Breast epithelium (tissue), 3 donors: ENCODE data around the gene TMEM191C.

Experiments
- CTCF ChIP-seq, 3 donors: fragments of 450-650 bp; IDR thresholded peaks; one replicate each; pipeline ENCODE4 v1.5.1; 2016 to 2017; ENCODE audit warnings: antibody characterized with exemption in 3 of 3, mild to moderate bottlenecking in 3 of 3, moderate library complexity in 3 of 3
- POLR2A ChIP-seq: fragments of 450-650 bp; IDR thresholded peaks from one replicate; pipeline ENCODE4 v1.6.1; 2016; ENCODE audit warnings: antibody characterized with exemption, mild to moderate bottlenecking, moderate library complexity
- POLR2AphosphoS5 ChIP-seq, 3 donors: sonication (generic); formaldehyde crosslinking; IDR thresholded peaks; one replicate each; pipeline ENCODE4 v1.6.1; 2017; ENCODE audit warnings: antibody characterized with exemption in 3 of 3

- no peak for TF ChIP-seq CTCF (IDR thresholded peaks at IDR 0.05)
- no peak for TF ChIP-seq POLR2AphosphoS5 (IDR thresholded peaks at IDR 0.05)
- TF ChIP-seq POLR2A = no peak
Measured at GRCh38 chr22:21448627-21449416, 18.4 kb upstream of the TMEM191C start.
